ENCODE measurements around the gene AWAT2.

Gene AWAT2

GRCh38 chrX:70049925-70050324 lies at the start of gene AWAT2:
Gene AWAT2, minus strand, starts transcription at chrX:70049938. Its CDS starts 6 bp downstream, at chrX:70049932.
- DNase-seq (ENCODE audit: low read depth in 2 of 2), result no peak

- no peak for DNase-seq (ENCODE audit: low read depth in 2 of 2)
Measured at GRCh38 chrX:70096052-70096451, 46.3 kb upstream of the AWAT2 start.

GRCh38 chrX:70092247-70092646 lies 42.5 kb upstream of the AWAT2 start:
- no peak for DNase-seq (ENCODE audit: low read depth in 2 of 2)

GRCh38 chrX:70089604-70090297 lies 40.0 kb upstream of the AWAT2 start:
- no peak for DNase-seq (ENCODE audit: low read depth in 2 of 2)

- DNase-seq (ENCODE audit: low read depth in 2 of 2), result no peak
Measured at GRCh38 chrX:70088751-70089150, 39.0 kb upstream of the AWAT2 start.

- no peak for DNase-seq (ENCODE audit: low read depth in 2 of 2)
Measured at GRCh38 chrX:70087857-70088630, 38.3 kb upstream of the AWAT2 start.

GRCh38 chrX:70084592-70085240 lies 35.0 kb upstream of the AWAT2 start:
- DNase-seq (ENCODE audit: low read depth in 2 of 2), result no peak

- DNase-seq (ENCODE audit: low read depth in 2 of 2), result no peak
Measured at GRCh38 chrX:70082723-70083122, 33.0 kb upstream of the AWAT2 start.

- DNase-seq (ENCODE audit: low read depth in 2 of 2), result no peak
Measured at GRCh38 chrX:70079870-70080269, 30.1 kb upstream of the AWAT2 start.

GRCh38 chrX:70079297-70079696 lies 29.6 kb upstream of the AWAT2 start:
- DNase-seq (ENCODE audit: low read depth in 2 of 2), result no peak

GRCh38 chrX:70066646-70067045 lies 16.9 kb upstream of the AWAT2 start:
- DNase-seq (ENCODE audit: low read depth in 2 of 2), result no peak

- no peak for DNase-seq (ENCODE audit: low read depth in 2 of 2)
Measured at GRCh38 chrX:70062961-70063550, 13.3 kb upstream of the AWAT2 start.

GRCh38 chrX:70062076-70062475 lies 12.3 kb upstream of the AWAT2 start, which contains the start of gene OTUD6A:
Gene OTUD6A, plus strand, starts transcription at chrX:70062457. Its CDS starts 68 bp downstream, at chrX:70062525.
- no peak for DNase-seq (ENCODE audit: low read depth in 2 of 2)

- no peak for DNase-seq (ENCODE audit: low read depth in 2 of 2)
Measured at GRCh38 chrX:70054391-70054790, 4.7 kb upstream of the AWAT2 start.

GRCh38 chrX:70052895-70053615 lies 3.3 kb upstream of the AWAT2 start:
- no peak for DNase-seq (ENCODE audit: low read depth in 2 of 2)

- no peak for DNase-seq (ENCODE audit: low read depth in 2 of 2)
Measured at GRCh38 chrX:70049406-70049805, 332 bp downstream of the AWAT2 start.

GRCh38 chrX:70046978-70047377 lies 2.8 kb downstream of the AWAT2 start:
- DNase-seq (ENCODE audit: low read depth in 2 of 2), result no peak

- DNase-seq (ENCODE audit: low read depth in 2 of 2), result no peak
Measured at GRCh38 chrX:70044541-70045245, 5.0 kb downstream of the AWAT2 start.

GRCh38 chrX:70043685-70044084 lies 6.1 kb downstream of the AWAT2 start:
- no peak for DNase-seq (ENCODE audit: low read depth in 2 of 2)

- DNase-seq (ENCODE audit: low read depth in 2 of 2), result no peak
Measured at GRCh38 chrX:70042399-70043371, 7.1 kb downstream of the AWAT2 start.

Data from stimulated activated CD8-positive, alpha-beta memory T cell treated with anti-CD3 and anti-CD28 coated beads, Interleukin-7, amount 100 ng/mL, for 4 hours (primary cell).